Nephron (organoid): ENCODE data around the gene ZNF425.

ENCODE experiments used
- H3K27ac Mint-ChIP-seq, 3 experiments: 2 replicates each; pipeline ENCODE4 v1.8.0; 2020; ENCODE audit warnings: mixed read lengths in 3 of 3, mild to moderate bottlenecking in 2 of 3, moderate library complexity in 1 of 3
- H3K27me3 Mint-ChIP-seq: 2 replicates; pipeline ENCODE4 v1.8.0; 2021; ENCODE audit warnings: low read depth, mild to moderate bottlenecking, moderate library complexity, mixed read lengths
- H3K36me3 Mint-ChIP-seq: 2 replicates; pipeline ENCODE4 v1.8.0; 2020; ENCODE audit warnings: low read depth, mixed read lengths
- H3K4me1 Mint-ChIP-seq: 2 replicates; pipeline ENCODE4 v1.8.0; 2020; ENCODE audit warnings: mixed read lengths
- H3K4me3 Mint-ChIP-seq, 3 experiments: 2 replicates each; pipeline ENCODE4 v1.8.0; 2020; ENCODE audit warnings: mild to moderate bottlenecking in 3 of 3, mixed read lengths in 3 of 3, moderate library complexity in 2 of 3
- H3K9me3 Mint-ChIP-seq: 2 replicates; pipeline ENCODE4 v1.8.0; 2020; ENCODE audit warnings: mixed read lengths
- TF ChIP-seq, protein P1 (sequence below), 3 experiments: fragments of 200-600 bp; sonication (generic); IDR thresholded peaks; one replicate each; pipeline ENCODE4 v1.5.0; 2021; ENCODE audit warnings: antibody characterized with exemption in 3 of 3; ENCODE audit not compliant: unreplicated experiment in 3 of 3

The ZNF425 gene

DNA sequence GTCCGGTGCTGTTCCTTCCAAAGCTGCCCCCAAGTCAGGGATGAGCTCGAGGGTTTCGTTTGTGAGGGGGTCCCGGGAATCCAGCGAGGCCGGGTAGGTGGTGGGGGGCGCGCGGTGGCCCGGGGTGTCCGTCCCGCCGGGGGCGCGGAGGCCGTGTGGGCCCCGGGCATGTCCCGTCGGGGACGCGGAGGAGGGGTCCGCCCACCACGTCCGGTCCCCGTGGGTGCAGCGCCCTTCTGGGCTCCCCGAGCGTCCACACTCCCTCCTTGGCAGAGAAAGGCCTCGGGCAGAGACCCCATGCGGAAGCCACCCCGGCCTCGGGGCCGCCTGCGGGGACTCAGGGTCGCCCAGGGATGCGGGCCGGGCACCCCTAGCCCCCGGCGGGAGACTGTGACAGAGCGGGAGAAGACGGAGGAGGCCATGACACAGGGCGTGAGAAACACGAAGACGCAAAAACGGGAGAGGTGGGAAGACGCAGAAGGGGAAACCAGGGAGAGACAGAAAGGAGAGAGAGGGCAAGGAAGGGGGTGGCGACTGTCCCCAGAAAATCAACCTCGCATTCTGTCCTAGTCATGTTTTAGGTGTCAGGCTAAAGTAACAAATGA, 640 bp upstream of the ZNF425 start:
- Mint-ChIP-seq H3K4me3 (peak overlapping the region; percentile 93 to 100 (median 99)), H3K36me3 (peaks cover 32% of the 10 kb centered on the region), H3K4me1 (peaks cover 19% of the 10 kb centered on the region), H3K9me3 (peaks cover 5% of the 10 kb centered on the region), H3K27ac (peak overlapping the region; percentile 96 to 98 (median 96)), H3K27me3 (peaks cover 3% of the 10 kb centered on the region)
- TF ChIP-seq, protein P1, sequence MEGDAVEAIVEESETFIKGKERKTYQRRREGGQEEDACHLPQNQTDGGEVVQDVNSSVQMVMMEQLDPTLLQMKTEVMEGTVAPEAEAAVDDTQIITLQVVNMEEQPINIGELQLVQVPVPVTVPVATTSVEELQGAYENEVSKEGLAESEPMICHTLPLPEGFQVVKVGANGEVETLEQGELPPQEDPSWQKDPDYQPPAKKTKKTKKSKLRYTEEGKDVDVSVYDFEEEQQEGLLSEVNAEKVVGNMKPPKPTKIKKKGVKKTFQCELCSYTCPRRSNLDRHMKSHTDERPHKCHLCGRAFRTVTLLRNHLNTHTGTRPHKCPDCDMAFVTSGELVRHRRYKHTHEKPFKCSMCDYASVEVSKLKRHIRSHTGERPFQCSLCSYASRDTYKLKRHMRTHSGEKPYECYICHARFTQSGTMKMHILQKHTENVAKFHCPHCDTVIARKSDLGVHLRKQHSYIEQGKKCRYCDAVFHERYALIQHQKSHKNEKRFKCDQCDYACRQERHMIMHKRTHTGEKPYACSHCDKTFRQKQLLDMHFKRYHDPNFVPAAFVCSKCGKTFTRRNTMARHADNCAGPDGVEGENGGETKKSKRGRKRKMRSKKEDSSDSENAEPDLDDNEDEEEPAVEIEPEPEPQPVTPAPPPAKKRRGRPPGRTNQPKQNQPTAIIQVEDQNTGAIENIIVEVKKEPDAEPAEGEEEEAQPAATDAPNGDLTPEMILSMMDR (IDR thresholded peaks at IDR 0.05; ENCODE audit: unreplicated experiment in 3 of 3) = no peak

DNA sequence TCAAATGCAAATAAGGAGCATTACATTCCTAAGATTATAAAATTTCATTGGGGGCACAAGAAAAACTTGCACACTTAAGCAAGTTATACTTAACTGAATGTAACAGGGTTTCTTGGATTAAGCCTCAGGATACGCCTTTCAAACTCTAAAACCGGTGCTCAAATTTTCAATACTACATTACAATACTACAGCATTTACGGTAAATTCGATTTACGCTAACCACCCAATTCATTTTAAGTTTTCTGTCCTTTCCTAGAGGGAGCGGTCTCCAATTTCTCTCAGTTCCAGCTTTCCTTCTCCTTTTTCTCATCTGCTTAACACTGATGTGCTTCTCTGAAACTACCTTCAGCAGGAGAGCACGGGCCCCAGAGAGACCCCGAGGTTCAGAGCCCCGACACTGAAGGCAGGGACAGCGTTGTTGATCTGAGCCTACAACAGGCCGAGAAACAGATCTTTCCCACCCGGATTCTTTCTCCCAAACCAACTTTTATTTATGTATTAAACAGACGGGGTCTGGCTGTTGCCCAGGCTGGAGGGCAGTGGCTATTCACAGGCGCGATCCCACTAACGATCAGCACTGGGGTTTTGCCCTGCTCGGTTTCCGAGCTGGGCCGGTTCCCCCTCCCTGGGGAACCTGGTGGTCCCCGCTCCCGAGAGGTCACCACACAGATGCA, 798 bp downstream of the ZNF425 start:
- Mint-ChIP-seq H3K4me1 (peaks cover 19% of the 10 kb centered on the region), H3K4me3 (peak overlapping the region; percentile 93 to 100 (median 99)), H3K27me3 (peaks cover 3% of the 10 kb centered on the region), H3K27ac (peak overlapping the region; percentile 94 to 96 (median 96)), H3K9me3 (no peaks in the 10 kb centered on the region), H3K36me3 (peaks cover 18% of the 10 kb centered on the region)
- TF ChIP-seq, protein P1 (IDR thresholded peaks at IDR 0.05; ENCODE audit: unreplicated experiment in 3 of 3) = no peak

DNA sequence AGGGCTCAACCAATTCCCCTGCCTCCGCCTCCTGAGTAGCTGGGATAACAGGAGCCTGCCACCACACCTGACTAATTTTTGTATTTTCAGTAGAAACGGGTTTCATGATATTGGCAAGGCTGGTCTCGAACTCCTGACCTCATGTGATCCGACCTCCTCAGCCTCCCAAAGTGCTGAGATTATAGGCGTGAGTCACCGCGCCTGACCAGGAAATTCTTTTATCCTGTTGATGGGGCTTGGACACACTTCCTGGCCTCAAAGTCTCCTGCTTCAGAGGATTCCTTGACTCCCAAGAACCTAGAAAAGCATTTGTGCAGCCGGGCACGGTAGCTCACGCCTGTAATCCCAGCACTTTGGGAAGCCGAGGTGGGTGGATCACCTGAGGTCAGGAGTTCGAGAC, 16.2 kb downstream of the ZNF425 start:
- Mint-ChIP-seq H3K27ac (no peak overlapping the region), H3K4me3 (no peak overlapping the region), H3K27me3 (no peaks in the 10 kb centered on the region), H3K36me3 (peaks cover 18% of the 10 kb centered on the region), H3K9me3 (no peaks in the 10 kb centered on the region), H3K4me1 (no peaks in the 10 kb centered on the region)
- TF ChIP-seq, protein P1 (IDR thresholded peaks at IDR 0.05; ENCODE audit: unreplicated experiment in 3 of 3) = no peak

DNA sequence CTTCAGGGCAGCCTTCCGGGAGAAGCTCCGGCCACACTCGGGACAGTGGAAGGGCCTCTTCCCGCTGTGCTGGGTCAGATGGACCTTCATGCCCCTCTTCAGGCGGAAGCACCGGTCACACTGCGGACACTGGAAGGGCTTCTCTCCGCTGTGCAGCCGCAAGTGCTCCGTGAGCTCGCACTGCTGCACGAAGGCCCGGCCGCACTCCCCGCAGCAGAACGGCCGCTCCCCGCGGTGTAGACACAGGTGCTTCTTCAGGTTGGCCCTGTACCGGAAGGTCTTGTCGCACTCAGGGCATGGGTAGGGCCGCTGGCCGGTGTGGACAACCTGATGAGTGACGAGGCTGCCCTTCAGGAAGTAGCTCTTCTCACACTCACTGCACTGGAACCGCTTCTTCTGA, 21.4 kb downstream of the ZNF425 start:
- peaks cover 21% of the 10 kb centered on the region for H3K36me3 Mint-ChIP-seq

DNA sequence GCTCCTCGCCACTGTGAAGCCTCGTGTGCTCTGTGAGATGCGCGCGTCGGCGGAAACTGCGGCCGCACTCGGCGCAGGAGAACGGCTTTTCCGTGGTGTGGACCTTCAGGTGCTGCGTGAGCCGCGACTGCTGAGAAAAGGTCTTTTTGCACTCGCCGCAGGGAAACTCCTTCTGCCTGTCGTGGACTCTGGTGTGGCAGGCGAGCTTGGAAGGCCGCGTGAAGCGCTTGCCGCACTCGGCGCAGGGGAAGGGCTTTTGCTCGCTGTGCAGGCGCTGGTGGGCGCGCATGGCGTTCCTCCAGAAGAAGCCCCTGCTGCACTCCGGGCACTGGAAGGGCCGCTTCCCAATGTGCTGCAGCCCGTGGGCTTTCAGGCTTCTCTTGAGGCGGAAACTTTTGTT, 21.9 kb downstream of the ZNF425 start:
- peaks cover 3% of the 10 kb centered on the region for H3K27me3 Mint-ChIP-seq
- TF ChIP-seq, protein P1 (IDR thresholded peaks at IDR 0.05; ENCODE audit: unreplicated experiment in 3 of 3) = no peak
- no peak overlapping the region for H3K4me3 Mint-ChIP-seq
- peaks cover 18% of the 10 kb centered on the region for H3K36me3 Mint-ChIP-seq
- H3K9me3 Mint-ChIP-seq = no peaks in the 10 kb centered on the region
- H3K4me1 Mint-ChIP-seq = peaks cover 5% of the 10 kb centered on the region
- H3K27ac Mint-ChIP-seq = no peak overlapping the region

More for the DNA sequence above, 21.4 kb downstream of the ZNF425 start:
- TF ChIP-seq, protein P1 (IDR thresholded peaks at IDR 0.05; ENCODE audit: unreplicated experiment in 3 of 3) = no peak
- Mint-ChIP-seq H3K27ac (no peak overlapping the region), H3K4me3 (no peak overlapping the region), H3K27me3 (no peaks in the 10 kb centered on the region), H3K4me1 (peaks cover 5% of the 10 kb centered on the region), H3K9me3 (no peaks in the 10 kb centered on the region)

DNA sequence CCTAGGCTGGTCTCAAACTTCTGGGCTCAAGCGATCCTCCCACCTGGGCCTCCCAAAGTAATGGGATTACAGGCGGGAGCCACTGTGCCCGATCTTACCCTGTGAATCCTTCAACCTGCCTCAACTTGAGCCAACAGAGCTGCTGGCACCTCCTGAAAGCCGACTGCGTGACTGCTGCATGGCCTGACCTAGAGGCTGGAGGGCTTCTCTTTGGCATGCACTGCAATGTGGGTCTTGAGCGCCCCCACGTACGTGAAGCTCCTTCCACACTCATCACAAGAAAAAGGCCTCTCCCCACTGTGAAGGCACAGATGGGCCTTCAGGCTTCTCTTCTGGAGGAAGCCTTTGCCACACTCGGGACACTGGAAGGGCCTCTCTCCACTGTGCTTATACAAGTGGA, 22.7 kb downstream of the ZNF425 start:
- Mint-ChIP-seq H3K4me3 (no peak overlapping the region), H3K4me1 (peaks cover 5% of the 10 kb centered on the region), H3K27me3 (peaks cover 4% of the 10 kb centered on the region), H3K9me3 (no peaks in the 10 kb centered on the region), H3K36me3 (peaks cover 17% of the 10 kb centered on the region), H3K27ac (no peak overlapping the region)
- TF ChIP-seq, protein P1 (IDR thresholded peaks at IDR 0.05; ENCODE audit: unreplicated experiment in 3 of 3) = no peak
